HEK293 (cell line): ENCODE measurements around the gene KCTD11.

ENCODE experiments used
- KLF16 ChIP-seq: fragments of 450-650 bp; formaldehyde crosslinking; IDR thresholded peaks from 2 replicates; pipeline ENCODE4 v1.5.1; 2017; ENCODE audit warnings: missing biosample characterization, missing genetic modification characterization
- TCF7L2 ChIP-seq: IDR thresholded peaks from 2 replicates; pipeline ENCODE4 v1.6.1; 2011; ENCODE audit warnings: low read depth, mild to moderate bottlenecking, inconsistent platforms, low read length, moderate library complexity, borderline replicate concordance
- ZEB2 ChIP-seq: fragments of 450-650 bp; formaldehyde crosslinking; IDR thresholded peaks from 2 replicates; pipeline ENCODE4 v1.5.1; 2016; ENCODE audit warnings: missing biosample characterization, missing genetic modification characterization
- ZFP37 ChIP-seq: fragments of 450-650 bp; formaldehyde crosslinking; IDR thresholded peaks from 2 replicates; pipeline ENCODE4 v1.5.1; 2016; ENCODE audit warnings: missing biosample characterization, missing genetic modification characterization
- ZNF19 ChIP-seq: fragments of 450-650 bp; formaldehyde crosslinking; IDR thresholded peaks from 2 replicates; pipeline ENCODE4; 2016; ENCODE audit warnings: missing biosample characterization, missing genetic modification characterization, low read depth
- ZNF366 ChIP-seq: fragments of 450-650 bp; formaldehyde crosslinking; conservative IDR thresholded peaks from 2 replicates; pipeline ENCODE4 v1.5.1; 2016; ENCODE audit warnings: missing biosample characterization, missing genetic modification characterization
- ZNF404 ChIP-seq: fragments of 450-650 bp; formaldehyde crosslinking; IDR thresholded peaks from 2 replicates; pipeline ENCODE4 v1.5.1; 2017; ENCODE audit warnings: missing biosample characterization, missing genetic modification characterization
- ZNF473 ChIP-seq: fragments of 450-650 bp; formaldehyde crosslinking; IDR thresholded peaks from 2 replicates; pipeline ENCODE4 v1.5.1; 2017; ENCODE audit warnings: missing biosample characterization, missing genetic modification characterization
- ZNF571 ChIP-seq: fragments of 450-650 bp; formaldehyde crosslinking; IDR thresholded peaks from 2 replicates; pipeline ENCODE4 v1.5.0; 2017; ENCODE audit warnings: missing biosample characterization, missing genetic modification characterization
- ZNF777 ChIP-seq: fragments of 450-650 bp; formaldehyde crosslinking; IDR thresholded peaks from 2 replicates; pipeline ENCODE4 v1.5.1; 2017; ENCODE audit warnings: missing biosample characterization, missing genetic modification characterization, borderline replicate concordance
- ZNF791 ChIP-seq: fragments of 450-650 bp; formaldehyde crosslinking; IDR thresholded peaks from 2 replicates; pipeline ENCODE4 v1.5.1; 2016; ENCODE audit warnings: missing biosample characterization, missing genetic modification characterization
- TF ChIP-seq, protein P1 (sequence below): fragments of 450-650 bp; formaldehyde crosslinking; IDR thresholded peaks from 2 replicates; pipeline ENCODE4 v1.5.1; 2017; ENCODE audit warnings: missing biosample characterization, missing genetic modification characterization
- TF ChIP-seq, protein P2 (sequence below): fragments of 450-650 bp; formaldehyde crosslinking; IDR thresholded peaks from 2 replicates; pipeline ENCODE4 v1.5.1; 2016; ENCODE audit warnings: missing biosample characterization, missing genetic modification characterization
- TF ChIP-seq, protein P3 (sequence below): fragments of 450-650 bp; formaldehyde crosslinking; IDR thresholded peaks from 2 replicates; pipeline ENCODE4 v1.5.0; 2017; ENCODE audit warnings: missing biosample characterization, missing genetic modification characterization, borderline replicate concordance
- TF ChIP-seq, protein P4 (sequence below): sonication (generic); formaldehyde crosslinking; IDR thresholded peaks from 2 replicates; pipeline ENCODE4 v1.8.1; 2022; ENCODE audit warnings: mild to moderate bottlenecking, moderate library complexity, missing genetic modification reagents
- TF ChIP-seq, protein P5 (sequence below): fragments of 450-650 bp; formaldehyde crosslinking; IDR thresholded peaks from 2 replicates; pipeline ENCODE4 v1.5.1; 2016; ENCODE audit warnings: missing biosample characterization, missing genetic modification characterization, borderline replicate concordance
- TF ChIP-seq, protein P6 (sequence below): fragments of 450-650 bp; formaldehyde crosslinking; IDR thresholded peaks from 2 replicates; pipeline ENCODE4 v1.5.1; 2016; ENCODE audit warnings: missing biosample characterization, missing genetic modification characterization

KCTD11 gene

DNA sequence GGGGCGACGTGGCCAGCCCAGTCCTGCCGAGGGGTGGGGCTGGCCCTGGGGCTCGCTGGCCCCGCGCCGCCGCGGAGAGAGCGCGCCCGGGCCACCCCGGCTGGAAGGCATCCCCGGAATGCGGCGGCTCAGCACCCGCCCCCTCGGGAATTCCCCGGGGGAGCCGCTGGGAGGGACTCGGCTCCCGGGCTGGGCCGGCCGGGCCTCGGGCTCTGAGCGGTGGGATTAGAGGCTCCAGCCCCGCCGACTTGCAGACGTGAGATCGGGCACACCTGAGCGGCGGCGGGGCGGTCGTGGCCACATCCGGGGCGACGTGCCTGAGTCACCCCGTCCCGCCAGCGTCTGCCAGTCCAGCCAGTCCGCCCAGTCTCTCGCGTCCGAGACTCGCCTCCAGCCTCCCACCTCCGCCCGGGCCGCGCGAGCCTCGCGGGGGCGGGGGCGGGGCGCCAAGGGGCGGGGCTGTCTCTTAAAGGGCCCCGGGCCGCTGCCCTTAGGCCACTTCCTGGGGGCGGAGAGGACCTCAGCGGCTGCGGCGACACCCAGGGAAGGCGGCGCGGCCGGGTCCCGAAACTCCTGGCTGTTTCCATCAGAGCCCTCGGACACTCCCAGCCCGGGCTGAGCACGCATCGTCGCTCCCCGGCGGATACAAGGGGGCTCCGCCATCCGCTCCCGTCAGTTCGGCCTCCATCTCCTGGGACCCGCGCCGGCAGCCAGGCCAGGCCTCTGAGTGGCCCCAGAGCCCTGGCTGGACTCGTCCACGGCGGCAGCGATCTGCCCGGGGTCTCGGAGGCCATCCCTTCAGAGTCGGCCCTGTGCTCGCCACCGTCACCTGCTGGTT is at the start of gene KCTD11 (continued):
- TF ChIP-seq, protein P1, sequence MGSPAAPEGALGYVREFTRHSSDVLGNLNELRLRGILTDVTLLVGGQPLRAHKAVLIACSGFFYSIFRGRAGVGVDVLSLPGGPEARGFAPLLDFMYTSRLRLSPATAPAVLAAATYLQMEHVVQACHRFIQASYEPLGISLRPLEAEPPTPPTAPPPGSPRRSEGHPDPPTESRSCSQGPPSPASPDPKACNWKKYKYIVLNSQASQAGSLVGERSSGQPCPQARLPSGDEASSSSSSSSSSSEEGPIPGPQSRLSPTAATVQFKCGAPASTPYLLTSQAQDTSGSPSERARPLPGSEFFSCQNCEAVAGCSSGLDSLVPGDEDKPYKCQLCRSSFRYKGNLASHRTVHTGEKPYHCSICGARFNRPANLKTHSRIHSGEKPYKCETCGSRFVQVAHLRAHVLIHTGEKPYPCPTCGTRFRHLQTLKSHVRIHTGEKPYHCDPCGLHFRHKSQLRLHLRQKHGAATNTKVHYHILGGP (tag by site-specific recombination), result no peak
- TF ChIP-seq ZNF473 (tag by site-specific recombination) (no peak), ZNF791 (tag by site-specific recombination) (no peak), ZEB2 (tag by site-specific recombination) (peak; percentile 78), ZNF19 (tag by site-specific recombination) (no peak), KLF16 (peak; percentile 83), ZNF777 (no peak), ZNF366 (tag by site-specific recombination) (no peak), ZFP37 (no peak), ZNF571 (tag by site-specific recombination) (no peak), TCF7L2 (no peak), ZNF404 (tag by site-specific recombination) (no peak)
- TF ChIP-seq, protein P2, sequence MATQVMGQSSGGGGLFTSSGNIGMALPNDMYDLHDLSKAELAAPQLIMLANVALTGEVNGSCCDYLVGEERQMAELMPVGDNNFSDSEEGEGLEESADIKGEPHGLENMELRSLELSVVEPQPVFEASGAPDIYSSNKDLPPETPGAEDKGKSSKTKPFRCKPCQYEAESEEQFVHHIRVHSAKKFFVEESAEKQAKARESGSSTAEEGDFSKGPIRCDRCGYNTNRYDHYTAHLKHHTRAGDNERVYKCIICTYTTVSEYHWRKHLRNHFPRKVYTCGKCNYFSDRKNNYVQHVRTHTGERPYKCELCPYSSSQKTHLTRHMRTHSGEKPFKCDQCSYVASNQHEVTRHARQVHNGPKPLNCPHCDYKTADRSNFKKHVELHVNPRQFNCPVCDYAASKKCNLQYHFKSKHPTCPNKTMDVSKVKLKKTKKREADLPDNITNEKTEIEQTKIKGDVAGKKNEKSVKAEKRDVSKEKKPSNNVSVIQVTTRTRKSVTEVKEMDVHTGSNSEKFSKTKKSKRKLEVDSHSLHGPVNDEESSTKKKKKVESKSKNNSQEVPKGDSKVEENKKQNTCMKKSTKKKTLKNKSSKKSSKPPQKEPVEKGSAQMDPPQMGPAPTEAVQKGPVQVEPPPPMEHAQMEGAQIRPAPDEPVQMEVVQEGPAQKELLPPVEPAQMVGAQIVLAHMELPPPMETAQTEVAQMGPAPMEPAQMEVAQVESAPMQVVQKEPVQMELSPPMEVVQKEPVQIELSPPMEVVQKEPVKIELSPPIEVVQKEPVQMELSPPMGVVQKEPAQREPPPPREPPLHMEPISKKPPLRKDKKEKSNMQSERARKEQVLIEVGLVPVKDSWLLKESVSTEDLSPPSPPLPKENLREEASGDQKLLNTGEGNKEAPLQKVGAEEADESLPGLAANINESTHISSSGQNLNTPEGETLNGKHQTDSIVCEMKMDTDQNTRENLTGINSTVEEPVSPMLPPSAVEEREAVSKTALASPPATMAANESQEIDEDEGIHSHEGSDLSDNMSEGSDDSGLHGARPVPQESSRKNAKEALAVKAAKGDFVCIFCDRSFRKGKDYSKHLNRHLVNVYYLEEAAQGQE, result no peak
- TF ChIP-seq, protein P3, sequence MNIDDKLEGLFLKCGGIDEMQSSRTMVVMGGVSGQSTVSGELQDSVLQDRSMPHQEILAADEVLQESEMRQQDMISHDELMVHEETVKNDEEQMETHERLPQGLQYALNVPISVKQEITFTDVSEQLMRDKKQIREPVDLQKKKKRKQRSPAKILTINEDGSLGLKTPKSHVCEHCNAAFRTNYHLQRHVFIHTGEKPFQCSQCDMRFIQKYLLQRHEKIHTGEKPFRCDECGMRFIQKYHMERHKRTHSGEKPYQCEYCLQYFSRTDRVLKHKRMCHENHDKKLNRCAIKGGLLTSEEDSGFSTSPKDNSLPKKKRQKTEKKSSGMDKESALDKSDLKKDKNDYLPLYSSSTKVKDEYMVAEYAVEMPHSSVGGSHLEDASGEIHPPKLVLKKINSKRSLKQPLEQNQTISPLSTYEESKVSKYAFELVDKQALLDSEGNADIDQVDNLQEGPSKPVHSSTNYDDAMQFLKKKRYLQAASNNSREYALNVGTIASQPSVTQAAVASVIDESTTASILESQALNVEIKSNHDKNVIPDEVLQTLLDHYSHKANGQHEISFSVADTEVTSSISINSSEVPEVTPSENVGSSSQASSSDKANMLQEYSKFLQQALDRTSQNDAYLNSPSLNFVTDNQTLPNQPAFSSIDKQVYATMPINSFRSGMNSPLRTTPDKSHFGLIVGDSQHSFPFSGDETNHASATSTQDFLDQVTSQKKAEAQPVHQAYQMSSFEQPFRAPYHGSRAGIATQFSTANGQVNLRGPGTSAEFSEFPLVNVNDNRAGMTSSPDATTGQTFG, result no peak
- TF ChIP-seq, protein P4, sequence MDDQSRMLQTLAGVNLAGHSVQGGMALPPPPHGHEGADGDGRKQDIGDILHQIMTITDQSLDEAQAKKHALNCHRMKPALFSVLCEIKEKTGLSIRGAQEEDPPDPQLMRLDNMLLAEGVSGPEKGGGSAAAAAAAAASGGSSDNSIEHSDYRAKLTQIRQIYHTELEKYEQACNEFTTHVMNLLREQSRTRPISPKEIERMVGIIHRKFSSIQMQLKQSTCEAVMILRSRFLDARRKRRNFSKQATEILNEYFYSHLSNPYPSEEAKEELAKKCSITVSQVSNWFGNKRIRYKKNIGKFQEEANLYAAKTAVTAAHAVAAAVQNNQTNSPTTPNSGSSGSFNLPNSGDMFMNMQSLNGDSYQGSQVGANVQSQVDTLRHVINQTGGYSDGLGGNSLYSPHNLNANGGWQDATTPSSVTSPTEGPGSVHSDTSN, result 0 out of 2 replicates have a peak, but pooled peaks have one; percentile 39
- TF ChIP-seq, protein P5, sequence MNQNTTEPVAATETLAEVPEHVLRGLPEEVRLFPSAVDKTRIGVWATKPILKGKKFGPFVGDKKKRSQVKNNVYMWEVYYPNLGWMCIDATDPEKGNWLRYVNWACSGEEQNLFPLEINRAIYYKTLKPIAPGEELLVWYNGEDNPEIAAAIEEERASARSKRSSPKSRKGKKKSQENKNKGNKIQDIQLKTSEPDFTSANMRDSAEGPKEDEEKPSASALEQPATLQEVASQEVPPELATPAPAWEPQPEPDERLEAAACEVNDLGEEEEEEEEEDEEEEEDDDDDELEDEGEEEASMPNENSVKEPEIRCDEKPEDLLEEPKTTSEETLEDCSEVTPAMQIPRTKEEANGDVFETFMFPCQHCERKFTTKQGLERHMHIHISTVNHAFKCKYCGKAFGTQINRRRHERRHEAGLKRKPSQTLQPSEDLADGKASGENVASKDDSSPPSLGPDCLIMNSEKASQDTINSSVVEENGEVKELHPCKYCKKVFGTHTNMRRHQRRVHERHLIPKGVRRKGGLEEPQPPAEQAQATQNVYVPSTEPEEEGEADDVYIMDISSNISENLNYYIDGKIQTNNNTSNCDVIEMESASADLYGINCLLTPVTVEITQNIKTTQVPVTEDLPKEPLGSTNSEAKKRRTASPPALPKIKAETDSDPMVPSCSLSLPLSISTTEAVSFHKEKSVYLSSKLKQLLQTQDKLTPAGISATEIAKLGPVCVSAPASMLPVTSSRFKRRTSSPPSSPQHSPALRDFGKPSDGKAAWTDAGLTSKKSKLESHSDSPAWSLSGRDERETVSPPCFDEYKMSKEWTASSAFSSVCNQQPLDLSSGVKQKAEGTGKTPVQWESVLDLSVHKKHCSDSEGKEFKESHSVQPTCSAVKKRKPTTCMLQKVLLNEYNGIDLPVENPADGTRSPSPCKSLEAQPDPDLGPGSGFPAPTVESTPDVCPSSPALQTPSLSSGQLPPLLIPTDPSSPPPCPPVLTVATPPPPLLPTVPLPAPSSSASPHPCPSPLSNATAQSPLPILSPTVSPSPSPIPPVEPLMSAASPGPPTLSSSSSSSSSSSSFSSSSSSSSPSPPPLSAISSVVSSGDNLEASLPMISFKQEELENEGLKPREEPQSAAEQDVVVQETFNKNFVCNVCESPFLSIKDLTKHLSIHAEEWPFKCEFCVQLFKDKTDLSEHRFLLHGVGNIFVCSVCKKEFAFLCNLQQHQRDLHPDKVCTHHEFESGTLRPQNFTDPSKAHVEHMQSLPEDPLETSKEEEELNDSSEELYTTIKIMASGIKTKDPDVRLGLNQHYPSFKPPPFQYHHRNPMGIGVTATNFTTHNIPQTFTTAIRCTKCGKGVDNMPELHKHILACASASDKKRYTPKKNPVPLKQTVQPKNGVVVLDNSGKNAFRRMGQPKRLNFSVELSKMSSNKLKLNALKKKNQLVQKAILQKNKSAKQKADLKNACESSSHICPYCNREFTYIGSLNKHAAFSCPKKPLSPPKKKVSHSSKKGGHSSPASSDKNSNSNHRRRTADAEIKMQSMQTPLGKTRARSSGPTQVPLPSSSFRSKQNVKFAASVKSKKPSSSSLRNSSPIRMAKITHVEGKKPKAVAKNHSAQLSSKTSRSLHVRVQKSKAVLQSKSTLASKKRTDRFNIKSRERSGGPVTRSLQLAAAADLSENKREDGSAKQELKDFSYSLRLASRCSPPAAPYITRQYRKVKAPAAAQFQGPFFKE (tag by site-specific recombination), result no peak
- TF ChIP-seq, protein P6, sequence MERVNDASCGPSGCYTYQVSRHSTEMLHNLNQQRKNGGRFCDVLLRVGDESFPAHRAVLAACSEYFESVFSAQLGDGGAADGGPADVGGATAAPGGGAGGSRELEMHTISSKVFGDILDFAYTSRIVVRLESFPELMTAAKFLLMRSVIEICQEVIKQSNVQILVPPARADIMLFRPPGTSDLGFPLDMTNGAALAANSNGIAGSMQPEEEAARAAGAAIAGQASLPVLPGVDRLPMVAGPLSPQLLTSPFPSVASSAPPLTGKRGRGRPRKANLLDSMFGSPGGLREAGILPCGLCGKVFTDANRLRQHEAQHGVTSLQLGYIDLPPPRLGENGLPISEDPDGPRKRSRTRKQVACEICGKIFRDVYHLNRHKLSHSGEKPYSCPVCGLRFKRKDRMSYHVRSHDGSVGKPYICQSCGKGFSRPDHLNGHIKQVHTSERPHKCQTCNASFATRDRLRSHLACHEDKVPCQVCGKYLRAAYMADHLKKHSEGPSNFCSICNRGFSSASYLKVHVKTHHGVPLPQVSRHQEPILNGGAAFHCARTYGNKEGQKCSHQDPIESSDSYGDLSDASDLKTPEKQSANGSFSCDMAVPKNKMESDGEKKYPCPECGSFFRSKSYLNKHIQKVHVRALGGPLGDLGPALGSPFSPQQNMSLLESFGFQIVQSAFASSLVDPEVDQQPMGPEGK (tag by site-specific recombination), result peak; percentile 71; the same call in 1 of the 2 replicates
